Umbilical cord (tissue), 2 donors: Measurements from ENCODE around the gene HMCN2. TPM values are rescaled to one million over a fixed set of nuclear protein-coding genes. Genes with fewer than 3 reads are reported as not detected.
A peak's percentile ranks its signal among the peaks of the same experiment; 100 is the strongest.

Experiments used
- DNase-seq: peaks from one replicate; pipeline ENCODE4 v3.0.0-alpha.2; 2015; ENCODE audit warnings: low spot score
- total RNA-seq: library from RNA; depleted of rRNA; stranded (reverse); fragments of >200 nt; gene quantifications from one replicate; pipeline ENCODE4 v1.2.3, GENCODE V29; 2014; ENCODE audit warnings: low replicate concordance; ENCODE audit not compliant: insufficient read depth

The HMCN2 gene
- total RNA-seq, 1 donor from 2014 or later: 7.5 TPM

DNA sequence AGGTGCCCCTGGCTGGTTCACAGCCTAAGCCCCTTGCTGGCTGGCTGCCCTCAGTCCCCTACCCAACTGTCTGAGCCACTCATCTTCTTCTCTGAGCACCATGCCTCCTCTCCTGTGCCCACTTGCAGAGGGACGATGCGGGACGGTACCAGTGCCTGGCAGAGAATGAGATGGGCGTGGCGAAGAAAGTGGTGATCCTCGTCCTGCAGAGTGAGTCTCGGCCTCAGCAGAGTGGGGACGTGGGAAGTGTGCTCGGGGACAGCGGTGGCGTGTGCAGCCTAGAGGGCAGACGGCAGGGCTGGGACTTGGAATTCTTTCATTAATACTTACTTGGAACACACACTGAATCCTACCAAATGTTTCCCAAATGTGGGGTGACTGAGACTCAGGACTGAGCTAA lies 144.9 kb downstream of the HMCN2 start:
- no peak for DNase-seq

GRCh38 chr9:130411566-130411915 lies 146.0 kb downstream of the HMCN2 start:
- DNase-seq: no peak

DNA sequence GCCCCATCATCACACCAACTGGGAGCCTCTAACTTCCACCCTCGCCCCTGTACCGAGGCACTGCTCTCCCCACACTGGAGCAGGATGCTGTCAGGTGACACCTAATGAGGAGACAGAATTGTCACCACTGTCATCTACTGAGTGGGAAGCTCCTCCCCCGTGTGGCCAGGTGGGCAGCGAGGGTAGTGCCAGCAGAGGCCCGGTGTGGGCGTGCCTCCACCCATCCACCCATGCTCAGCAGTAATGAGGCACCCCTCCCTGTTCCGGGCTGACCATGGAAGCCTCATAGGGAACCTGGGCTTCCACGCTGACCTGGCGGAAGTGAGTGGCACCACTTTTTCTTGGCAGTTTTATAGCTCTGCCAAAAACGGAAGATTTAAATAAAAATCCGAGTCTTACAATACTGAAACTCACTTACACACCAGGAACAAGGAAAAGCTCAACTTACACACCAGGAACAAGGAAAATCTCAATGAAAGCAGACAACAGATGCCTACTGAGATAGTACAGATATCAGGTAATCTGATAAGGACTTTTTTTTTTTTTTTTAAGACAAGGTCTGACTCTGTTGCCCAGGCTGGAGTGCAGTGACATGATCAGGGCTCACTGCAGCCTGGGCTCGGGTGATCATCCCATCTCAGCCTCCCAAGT lies 148.6 kb downstream of the HMCN2 start:
- DNase-seq: no peak

- DNase-seq: peak; percentile 85
Measured at GRCh38 chr9:130414910-130415746, 149.6 kb downstream of the HMCN2 start.

DNA sequence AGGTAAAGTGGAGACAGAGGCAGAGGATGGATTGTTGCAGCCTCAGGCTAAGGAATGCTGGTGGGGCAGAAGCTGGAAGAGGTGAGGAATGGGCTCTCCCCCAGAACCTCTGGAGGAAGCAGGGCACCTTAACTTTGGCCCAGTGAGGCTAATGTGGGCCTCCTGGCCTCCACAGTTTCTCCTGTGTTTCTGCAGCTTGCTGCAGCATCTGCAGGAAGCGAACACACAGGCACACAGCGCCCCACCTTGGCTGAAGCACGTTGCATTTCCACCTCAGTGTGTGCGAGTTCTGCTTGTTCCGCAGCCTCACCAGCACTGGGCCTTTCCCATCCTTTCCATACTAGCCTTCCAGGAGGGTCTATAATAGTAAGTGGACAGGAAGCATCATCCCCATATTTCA lies 152.0 kb downstream of the HMCN2 start:
- no peak for DNase-seq

- DNase-seq: no peak
Measured at GRCh38 chr9:130418776-130419175, 153.2 kb downstream of the HMCN2 start.

GRCh38 chr9:130419521-130420035 lies 154.0 kb downstream of the HMCN2 start:
- DNase-seq: no peak

DNA sequence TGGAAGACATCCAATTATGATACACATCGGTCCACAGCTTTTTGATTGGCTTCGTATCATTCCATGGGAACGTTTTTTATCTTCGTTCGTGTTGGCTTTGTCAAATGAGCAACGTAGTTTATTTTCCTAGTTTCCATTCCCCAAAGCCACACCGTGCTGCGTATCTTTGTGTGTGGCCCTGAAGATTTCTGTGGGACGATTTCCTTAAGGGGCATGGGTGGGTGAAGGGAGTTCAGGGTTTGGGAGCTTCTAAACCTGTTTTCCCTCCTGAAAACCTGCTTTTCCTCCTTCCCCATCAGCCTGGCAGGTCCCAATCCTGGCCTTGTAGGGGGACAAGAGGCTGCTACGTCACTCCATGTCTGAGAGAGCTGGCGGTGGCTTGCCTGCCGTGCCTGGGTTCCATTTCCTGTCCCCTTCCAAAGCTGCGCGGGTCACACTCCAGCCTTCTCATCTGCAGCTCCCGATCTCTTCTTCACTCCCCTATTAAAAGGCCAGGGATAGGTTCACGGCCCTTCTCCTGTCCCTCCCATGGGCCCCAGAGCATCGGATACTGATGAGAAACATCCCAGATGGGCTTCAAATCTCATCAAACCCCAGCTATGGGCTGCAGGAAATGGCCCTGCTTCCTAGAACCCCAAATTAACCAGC lies 155.7 kb downstream of the HMCN2 start:
- DNase-seq: no peak

DNA sequence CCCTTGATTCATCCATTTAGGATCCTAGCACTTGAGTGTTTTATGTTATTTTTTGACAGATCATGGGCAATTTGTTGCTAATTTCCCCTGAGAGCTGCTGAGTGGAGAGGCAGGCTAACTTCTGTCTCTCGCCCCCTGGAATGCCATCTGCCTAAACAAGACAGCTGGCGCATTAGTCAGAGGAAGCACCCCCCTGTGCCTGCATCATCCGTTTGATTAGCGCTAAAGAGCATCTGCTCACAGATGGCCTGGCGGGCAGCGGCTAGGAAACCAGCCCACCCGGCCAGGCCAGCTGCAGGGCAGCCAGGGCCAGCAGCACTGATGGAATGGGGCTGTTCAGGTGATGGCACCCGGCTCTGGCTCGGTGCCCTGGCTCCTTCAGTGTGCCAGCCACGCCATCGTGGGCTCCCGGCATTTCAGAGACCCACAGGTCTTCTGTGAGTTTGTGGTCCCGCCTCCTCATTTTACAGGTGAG lies 156.3 kb downstream of the HMCN2 start:
- no peak for DNase-seq

GRCh38 chr9:130422546-130422945 lies 157.0 kb downstream of the HMCN2 start:
- DNase-seq: no peak

DNA sequence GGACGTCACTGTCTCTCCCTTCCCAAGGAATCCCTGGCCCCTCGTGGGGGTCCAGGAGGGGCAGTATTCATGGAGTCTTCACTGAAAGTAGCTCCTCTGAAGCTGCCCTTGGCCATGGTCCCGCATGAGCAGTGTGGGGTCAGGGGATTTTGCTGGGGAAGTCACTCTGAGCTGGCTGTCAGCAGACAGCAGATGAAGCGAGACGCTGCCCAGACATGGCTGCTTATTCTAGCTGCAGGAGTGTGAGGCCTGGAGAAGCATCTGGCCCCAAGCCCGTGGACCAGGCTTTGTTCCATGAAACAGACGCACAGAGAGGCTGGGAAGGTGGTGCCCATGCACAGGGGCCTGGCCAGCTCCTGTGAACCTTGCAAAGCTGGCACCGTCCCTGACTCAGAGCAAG lies 157.7 kb downstream of the HMCN2 start:
- DNase-seq: peak; percentile 92

DNA sequence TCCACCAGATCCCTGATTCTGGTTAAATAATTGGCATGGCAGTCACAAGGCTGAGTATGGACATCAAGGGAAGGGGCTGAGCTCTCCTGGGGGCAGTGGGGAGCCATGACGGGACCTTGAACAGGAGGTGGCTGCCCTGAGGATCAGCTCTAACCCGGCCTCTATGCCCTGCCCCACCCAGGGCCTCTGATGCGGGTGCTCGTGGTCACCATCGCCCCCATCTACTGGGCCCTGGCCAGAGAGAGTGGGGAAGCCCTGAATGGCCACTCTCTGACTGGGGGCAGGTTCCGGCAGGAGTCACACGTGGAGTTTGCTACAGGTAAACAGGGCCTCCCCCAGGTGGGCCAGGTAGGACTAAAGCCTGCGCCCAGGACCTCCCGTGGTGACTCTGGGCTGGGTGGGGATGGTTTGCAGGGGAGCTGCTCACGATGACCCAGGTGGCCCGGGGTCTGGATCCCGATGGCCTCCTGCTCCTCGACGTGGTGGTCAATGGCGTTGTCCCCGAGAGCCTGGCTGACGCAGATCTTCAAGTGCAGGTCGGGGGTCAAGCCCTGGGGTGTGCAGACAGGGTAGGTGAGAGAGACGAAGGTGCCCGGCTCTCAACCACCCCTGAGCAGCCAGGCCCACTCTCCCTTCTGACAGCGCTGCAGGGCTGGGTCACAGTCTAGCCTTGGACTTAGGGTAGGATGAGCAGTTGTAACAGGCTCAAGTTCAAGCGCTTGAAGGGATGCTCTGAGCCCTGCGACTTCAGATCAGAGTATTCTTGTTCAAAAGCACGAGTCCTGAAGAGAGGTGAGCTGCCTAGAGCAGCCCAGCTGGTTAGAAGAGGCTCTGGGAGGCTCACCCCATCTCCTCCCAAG lies 159.3 kb downstream of the HMCN2 start:
- no peak for DNase-seq

DNA sequence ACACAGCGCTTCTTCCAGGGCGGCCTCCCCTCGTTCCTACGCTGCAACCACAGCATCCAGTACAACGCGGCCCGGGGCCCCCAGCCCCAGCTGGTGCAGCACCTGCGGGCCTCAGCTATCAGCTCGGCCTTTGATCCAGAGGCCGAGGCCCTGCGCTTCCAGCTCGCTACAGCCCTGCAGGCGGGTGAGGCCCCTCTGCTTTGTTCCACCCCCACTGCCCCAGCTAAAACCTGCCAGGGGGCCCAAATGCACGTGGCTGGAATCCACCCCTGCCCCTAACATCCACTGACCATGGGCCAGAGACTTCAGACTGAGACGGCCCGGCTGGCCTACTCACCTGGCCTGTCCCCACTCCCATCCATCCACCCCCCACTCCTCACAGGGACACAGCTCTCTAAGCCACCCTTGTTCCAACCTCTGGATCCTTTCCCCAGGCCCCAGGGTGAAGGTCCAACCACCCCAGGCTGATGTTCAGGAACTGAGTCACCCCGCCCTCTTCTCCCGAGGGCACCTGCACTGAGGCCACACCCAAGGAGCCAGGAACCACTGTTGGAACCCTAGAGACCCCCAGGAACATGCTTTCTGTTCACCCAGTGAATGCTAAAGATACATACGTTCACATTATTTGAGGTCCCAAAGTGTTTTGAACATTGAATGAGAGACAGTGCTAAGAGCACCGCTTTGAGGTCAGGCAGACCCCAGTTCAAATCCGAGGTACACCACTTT lies 160.3 kb downstream of the HMCN2 start:
- DNase-seq: no peak

GRCh38 chr9:130426467-130426773 lies 160.9 kb downstream of the HMCN2 start:
- DNase-seq: no peak

DNA sequence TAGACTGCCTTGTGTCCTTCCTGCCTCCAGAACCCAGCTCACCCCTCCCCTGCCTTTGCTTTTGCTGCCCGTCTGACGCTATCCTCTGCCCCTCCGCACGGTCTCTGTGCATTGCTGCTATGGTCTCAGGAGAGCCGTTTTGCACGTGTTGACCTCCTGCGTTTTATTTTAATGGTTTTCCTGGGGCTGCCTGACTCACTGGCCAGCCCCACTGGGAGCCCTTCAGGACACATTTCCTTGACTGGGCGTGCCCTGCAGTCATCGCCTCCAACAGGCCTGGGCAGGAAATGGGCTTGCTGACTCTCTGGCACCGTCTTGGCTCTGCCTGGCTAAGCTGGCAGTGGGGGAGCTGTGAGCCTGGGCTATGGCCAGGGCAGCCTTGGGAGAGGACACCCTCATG lies 161.3 kb downstream of the HMCN2 start:
- no peak for DNase-seq

GRCh38 chr9:130427326-130427725 lies 161.8 kb downstream of the HMCN2 start:
- DNase-seq: no peak

- no peak for DNase-seq
Measured at GRCh38 chr9:130428086-130428665, 162.6 kb downstream of the HMCN2 start.

DNA sequence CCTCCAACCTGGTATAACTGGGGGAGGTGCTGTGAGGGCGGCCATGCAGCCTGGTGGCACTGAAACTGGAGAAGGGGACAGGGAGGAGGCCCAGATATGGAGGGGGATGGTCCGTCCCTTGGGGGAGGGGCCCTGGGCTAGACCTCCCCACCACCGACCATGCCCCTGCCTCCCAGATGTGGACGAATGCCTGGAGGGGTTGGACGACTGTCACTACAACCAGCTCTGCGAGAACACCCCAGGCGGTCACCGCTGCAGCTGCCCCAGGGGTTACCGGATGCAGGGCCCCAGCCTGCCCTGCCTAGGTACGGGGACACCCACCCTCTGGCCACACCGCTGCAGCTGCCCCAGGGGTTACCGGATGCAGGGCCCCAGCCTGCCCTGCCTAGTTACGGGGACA lies 163.8 kb downstream of the HMCN2 start:
- no peak for DNase-seq

DNA sequence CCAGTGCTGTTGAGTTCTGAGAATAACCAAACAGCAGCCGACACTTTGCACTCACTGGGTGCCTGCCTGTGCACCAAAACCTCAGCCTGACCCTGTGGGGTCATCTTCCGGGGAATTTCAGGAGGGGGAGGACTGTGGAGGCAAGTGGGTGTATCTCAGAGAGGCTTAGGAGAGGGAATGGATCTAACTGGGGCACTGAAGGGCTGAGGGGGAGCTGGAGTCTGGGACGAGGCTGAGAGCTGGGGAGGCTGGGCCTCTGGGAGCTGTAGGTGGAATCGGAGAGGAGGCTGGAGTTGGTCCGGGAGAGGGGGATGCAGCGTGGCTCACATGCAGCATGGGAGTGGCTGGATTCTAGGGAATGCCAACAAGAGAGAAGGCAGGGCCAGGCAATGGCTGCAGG lies 164.3 kb downstream of the HMCN2 start:
- DNase-seq: no peak

DNA sequence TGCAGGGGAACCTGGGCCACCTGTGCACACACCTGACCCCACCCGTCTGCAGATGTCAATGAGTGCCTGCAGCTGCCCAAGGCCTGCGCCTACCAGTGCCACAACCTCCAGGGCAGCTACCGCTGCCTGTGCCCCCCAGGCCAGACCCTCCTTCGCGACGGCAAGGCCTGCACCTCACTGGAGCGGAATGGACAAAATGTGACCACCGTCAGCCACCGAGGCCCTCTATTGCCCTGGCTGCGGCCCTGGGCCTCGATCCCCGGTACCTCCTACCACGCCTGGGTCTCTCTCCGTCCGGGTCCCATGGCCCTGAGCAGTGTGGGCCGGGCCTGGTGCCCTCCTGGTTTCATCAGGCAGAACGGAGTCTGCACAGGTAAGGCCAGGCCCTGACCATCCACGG lies 164.7 kb downstream of the HMCN2 start:
- DNase-seq: no peak
